ENCODE results near the gene PPP3R2. TPM values are rescaled to one million over a fixed set of nuclear protein-coding genes. Genes with fewer than 3 reads are reported as not detected.

Gene PPP3R2
- total RNA-seq, 1 donor from 2014 or later = not detected

Other genes with a start within 250 kb of the PPP3R2 start
- gene BAAT, start 210.0 kb downstream of the PPP3R2 start, total RNA-seq = not detected
- gene MRPL50, start 196.4 kb downstream of the PPP3R2 start, total RNA-seq = 18.3 TPM
- gene ZNF189, start 196.1 kb downstream of the PPP3R2 start, total RNA-seq = 26.0 TPM
- gene ALDOB, start 159.2 kb downstream of the PPP3R2 start, total RNA-seq = not detected
- gene RNF20, start 61.1 kb downstream of the PPP3R2 start, total RNA-seq = 26.0 TPM
- 0.49 TPM for gene GRIN3A, start 143.7 kb upstream of the PPP3R2 start, total RNA-seq

All from skin of body (tissue), 1 donor.